Measurements from ENCODE around the gene COL9A2.

COL9A2 gene

DNA sequence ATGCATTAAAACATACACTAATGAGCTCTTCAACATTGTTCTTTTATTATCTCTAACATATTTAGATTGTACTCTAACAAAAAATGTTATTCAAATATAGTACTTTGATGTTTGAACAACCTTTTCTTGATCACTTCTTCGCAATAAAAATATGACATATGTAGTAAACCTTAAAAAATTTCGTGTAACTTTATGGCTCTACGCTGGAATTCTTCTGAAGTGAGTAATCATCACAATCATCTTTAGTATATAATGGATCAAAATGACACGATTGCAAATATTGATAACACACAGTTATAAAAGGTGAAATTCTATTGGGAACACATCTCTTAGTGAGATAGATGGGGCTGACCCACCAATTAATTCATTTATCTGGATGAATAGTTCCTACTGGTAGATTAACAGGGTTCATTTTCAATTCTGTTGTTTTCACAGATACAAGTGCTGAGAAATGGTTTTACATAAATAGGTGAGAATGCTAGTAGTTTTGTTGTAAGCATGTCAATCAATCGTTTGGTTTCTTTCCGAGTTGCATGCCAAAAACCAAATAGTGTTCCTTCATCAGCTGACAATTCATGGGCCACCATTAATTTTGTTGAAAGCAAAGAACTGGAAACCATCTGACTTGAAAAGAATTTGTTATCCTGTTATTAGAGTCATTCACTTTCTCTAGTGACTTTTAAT lies 60.5 kb downstream of the COL9A2 start:
- DNase-seq, result no peak

GRCh38 chr1:40255231-40255630 lies 61.9 kb downstream of the COL9A2 start:
- no peak for DNase-seq

DNA sequence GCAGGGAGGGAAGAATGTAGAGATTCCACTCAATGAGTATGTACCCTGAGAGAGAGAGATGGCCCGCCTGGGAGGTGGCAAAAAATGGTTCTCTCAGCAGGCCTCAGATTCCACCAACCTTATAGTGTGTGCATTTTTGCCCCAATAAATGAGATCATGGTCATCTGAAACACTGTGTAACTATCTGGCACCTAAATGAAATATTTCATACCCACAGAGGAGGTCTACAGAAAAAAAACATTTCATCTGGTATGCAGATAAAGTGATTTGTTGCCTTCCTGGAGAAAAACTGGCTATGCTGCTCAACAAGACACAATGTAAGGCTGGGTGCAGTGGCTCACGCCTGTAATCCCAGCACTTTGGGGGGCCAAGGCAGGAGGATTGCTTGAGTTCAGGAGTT lies 64.5 kb downstream of the COL9A2 start:
- DNase-seq, result no peak

DNA sequence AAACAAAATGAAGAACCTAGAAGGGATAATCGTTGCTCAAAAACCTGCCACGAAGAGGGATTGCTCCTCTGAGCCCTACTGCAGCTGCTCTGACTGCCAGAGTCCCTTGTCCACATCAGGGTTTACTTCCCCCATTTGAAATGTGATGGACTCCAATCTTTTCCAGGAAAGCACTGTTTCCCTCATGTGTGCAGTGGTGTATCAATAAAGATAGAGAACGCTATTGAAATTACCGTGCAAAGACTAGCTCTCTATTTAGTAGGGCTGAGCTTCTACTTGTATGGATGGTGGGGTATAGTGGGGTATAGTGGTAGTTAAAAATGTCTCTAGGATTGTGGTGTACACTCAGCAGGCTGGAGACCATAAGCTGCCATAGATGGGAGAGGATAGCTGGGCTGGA lies 65.6 kb downstream of the COL9A2 start:
- no peak for DNase-seq
